ENCODE data around the gene RAPGEF2.
"Not testable (repeated sequence)": the region's sequence is repeated elsewhere in the genome, so short reads cannot be mapped to it uniquely, and the experiment has no call there.

The RAPGEF2 gene

GRCh38 chr4:159248384-159249178, 145.7 kb downstream of the RAPGEF2 start:
- no peak for DNase-seq

GRCh38 chr4:159250751-159251325, 148.0 kb downstream of the RAPGEF2 start:
- no peak for DNase-seq

DNA sequence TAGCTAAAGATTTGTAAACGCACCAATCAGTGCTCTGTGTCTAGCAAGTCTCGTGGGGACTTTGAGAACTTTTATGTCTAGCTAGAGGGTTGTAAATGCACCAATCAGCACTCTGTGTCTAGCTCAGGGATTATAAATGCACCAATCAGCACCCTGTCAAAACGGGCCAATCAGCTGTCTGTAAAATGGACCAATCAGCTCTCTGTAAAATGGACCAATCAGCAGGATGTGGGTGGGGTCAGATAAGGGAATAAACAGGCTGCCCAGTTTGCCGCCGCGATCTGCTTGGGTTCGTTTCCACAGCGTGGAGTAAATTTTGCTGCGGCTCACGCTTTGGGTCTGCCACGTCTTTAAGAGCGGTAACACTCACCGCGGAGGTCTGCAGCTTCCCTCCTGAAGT, 148.7 kb downstream of the RAPGEF2 start:
- DNase-seq = not testable (repeated sequence)

DNA sequence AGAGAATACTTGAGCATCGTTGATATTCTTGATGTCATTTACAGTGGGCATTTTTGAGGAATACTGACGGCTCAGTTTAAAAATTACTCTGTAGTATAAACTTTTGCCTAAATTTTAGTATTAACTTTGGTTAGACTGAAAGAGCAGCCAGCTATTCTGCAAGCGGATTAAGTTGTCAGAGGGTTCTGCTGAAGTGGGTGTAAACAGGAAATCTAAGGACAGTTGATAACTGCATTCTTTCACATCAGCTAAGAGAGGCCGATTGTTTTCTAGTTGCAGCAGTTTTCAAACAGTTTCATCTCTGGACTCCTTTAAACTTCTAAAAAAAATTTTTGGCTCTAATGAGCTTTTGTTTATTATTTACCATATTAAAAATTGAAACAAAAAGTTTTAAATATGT, 149.6 kb downstream of the RAPGEF2 start:
- DNase-seq = no peak

- no peak for DNase-seq
Observed at GRCh38 chr4:159256037-159256436, 153.2 kb downstream of the RAPGEF2 start.

DNA sequence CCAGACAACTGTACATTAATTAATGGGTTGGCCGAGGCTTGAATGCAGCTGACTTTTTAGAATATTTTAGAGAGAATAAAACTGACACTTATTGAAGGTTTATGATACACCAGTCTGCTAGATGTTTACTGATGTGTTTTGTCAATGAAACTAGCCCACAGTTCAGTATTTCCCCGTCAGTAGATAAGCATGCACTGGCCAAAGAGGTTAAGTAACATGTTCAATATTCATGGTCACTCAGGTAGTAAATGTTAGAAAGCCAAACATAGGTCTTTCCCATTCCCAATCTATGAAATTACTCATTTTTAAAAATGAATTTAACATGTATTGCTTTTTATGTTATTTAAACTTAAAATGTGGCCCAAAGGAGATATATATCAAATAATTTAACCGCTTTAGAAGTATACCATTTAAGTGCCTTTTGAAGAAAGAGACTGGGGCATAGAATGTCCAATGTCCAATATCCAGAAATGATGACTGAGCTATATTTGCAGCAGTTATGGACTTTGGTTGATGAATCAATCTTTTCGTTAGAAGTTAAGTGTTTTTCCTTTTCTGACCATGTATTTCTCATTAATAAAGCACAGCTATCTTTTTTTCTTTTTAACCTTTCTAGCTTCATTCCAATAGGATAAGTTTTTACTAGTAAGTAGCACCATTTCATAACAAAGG, 156.1 kb downstream of the RAPGEF2 start:
- DNase-seq = no peak

GRCh38 chr4:159264057-159264456, 161.2 kb downstream of the RAPGEF2 start:
- no peak for DNase-seq

DNA sequence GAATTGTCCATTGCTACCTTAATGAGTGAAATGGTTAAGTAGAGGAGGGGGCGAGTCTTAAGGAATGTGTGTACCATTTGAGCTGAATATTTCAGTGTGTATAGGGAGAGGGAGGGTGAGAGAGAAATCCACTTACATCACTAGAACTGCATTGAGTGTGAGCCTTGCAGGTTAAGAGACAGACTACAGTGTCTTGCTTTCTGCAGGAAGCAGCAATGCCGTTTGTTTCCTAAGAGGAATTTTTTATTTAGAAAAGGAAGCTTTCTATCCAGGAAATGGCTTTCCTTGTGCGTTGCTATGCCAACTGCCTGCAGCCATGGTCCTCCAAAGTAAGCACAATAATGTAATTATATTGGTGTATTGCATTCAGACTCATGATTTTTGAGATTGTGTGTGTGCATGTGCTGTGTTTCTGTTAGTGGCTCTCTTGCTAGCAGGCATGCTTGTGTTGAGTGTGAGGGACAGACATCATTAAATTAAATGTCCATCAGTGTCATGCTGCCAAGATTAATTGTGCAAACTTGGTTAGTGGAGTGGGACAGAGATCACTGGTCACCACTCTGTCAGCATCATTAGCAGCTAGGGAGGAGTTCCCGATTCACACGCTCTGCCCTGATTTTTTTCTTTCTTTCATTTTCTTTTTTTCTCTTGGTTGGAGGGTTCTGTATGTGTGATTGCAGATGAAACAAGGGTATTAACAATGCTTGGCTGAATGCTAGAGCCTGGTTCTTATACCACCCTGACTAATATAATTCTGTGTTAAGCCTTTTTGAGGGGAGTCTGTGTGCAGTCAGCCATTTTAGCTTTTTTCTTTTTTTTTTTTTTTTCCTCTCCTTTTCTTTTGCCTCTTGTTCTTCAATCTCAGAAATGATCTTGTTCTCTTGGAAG, 164.3 kb downstream of the RAPGEF2 start:
- DNase-seq = no peak

DNA sequence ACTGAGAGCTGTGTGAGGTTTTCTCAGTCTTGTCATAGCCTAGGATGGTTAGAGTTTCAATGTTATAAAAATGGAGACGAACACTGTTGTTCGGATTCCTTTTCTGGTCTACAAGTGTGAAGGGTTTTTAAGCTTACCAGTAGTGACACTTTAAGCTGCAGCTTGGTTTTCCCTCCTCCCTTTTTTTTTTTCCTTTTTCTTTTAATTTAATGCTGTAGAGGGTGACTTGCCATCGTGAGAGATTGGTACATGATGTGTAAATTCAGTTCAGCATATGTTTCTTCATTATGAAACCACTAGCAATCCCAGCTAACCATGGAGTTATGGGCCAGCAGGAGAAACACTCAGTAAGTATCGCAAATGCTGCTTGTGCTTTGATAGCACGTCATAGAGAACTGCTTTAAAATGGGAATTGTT, 165.0 kb downstream of the RAPGEF2 start:
- no peak for DNase-seq

DNA sequence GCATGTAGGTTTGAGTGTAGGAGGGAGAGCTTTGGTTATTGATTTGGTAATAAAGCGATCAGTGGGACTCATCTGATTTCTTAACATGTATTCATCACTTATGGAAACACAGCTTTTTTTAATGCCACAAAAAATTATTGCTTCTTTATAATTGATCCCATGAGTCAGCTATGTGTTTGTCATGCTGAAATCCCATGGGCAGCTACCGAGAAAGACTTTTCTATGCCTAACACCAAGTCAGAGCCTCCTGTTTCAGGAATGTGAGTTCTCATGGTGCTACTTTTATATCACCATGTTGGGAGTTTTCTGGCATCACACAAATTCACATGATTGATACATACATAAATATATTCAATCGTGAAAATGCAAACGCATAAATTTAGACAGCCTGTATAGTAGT, 165.7 kb downstream of the RAPGEF2 start:
- no peak for DNase-seq

- no peak for DNase-seq
Observed at GRCh38 chr4:159269116-159269515, 166.2 kb downstream of the RAPGEF2 start.

DNA sequence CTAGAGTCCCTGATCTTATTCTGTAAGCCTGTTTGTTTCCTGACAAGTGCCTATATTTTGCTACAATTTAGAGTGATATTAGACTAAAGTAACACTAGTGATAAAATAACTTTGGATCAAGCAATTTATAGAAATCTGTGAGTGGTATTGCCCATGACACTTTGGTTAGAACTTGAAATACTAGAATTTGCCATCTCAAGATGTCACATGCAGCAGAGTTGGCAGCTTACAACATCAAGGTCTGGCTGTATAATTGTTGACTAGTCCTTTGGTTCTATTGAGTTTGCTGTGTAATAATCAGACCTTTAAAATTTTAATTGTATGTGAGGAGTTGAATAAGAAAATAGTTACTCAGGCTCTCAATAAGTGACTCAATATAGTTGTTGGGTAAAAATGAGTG, 167.1 kb downstream of the RAPGEF2 start:
- DNase-seq = no peak

- DNase-seq = no peak
Observed at GRCh38 chr4:159271856-159272255, 169.0 kb downstream of the RAPGEF2 start.

GRCh38 chr4:159272273-159273140, 169.6 kb downstream of the RAPGEF2 start:
- no peak for DNase-seq

- DNase-seq = no peak
Observed at GRCh38 chr4:159273141-159273438, 170.2 kb downstream of the RAPGEF2 start.

GRCh38 chr4:159273841-159274240, 171.0 kb downstream of the RAPGEF2 start:
- no peak for DNase-seq

- DNase-seq = no peak
Observed at GRCh38 chr4:159278399-159278798, 175.5 kb downstream of the RAPGEF2 start.

DNA sequence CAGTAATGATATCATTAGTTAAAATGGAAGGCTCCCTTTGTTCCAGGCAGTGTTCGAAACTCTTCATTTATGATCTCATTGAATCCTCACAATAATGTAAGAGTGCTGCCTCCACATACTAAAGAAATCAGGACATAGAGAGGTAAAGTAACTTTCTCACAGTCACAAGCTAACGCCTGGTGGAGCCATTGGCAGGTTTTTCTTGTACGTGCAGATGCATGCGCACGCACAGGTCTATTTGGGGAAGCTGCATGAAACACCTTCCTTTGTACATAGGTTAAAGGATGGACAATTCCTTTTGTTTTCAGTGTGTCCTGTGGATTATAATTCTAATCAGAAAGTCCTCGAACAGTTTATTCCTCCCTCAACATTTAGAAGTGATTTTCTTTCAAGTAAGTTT, 176.2 kb downstream of the RAPGEF2 start:
- no peak for DNase-seq

GRCh38 chr4:159280442-159281172, 177.7 kb downstream of the RAPGEF2 start:
- no peak for DNase-seq

- no peak for DNase-seq
Observed at GRCh38 chr4:159281771-159282170, 178.9 kb downstream of the RAPGEF2 start.

- DNase-seq = no peak
Observed at GRCh38 chr4:159282329-159282728, 179.4 kb downstream of the RAPGEF2 start.

DNA sequence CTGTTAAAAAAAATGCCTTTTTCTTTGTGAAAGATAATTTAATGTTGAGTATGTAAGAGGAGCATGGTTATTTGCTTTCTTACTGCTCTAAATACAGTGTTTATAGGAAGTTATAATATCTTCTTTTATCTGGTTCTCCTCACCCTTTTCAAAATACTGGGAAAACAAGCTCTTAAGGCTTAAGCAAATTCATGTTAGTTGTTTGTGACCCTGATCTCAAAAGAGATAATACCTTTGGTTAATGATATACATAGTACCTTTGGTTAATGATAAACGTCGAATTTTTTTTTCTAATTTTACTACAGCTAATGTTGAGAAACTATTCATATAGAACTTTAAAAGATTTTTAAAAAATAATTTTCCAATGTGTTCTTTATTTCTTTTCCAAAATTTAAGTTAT, 180.1 kb downstream of the RAPGEF2 start:
- no peak for DNase-seq

Measured in NCI-H524 (cell line).